ENCODE results near the gene ARMC9. TPM values are rescaled to one million over a fixed set of nuclear protein-coding genes. Genes with fewer than 3 reads are reported as not detected.

Gene ARMC9
- total and polyA plus RNA-seq, 3 donors from 2014 or later, result 35.0 to 49.7 (median 47.5) TPM

DNA sequence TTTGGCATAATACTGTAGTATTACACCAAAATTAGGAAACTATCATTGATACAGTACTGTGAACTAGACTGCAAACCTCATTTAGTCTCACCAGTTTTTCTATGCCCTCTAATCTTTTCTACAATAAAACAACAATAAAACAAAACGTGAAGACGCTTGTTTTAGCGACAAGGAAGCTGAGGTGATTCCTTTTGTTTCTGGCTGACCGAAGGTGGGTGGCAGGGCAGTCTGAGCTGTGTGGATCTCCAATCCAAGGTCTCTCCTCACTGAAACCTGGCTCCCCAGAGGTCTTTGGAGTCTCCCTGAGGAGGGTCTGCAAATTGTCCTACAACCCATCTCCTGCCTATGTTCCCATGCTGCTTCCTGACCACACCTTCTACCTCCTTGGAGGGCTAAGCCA lies 59.3 kb downstream of the ARMC9 start:
- no peak overlapping the region for H3K27ac ChIP-seq
- no peaks in the 10 kb centered on the region for H3K4me1 ChIP-seq
- intact Hi-C loops (cut with DNase I; ENCODE audit: low total_unique reads), result no loop called here
- H3K36me3 ChIP-seq (ENCODE audit: low read depth, missing control alignments), result no peaks in the 10 kb centered on the region
- no peaks in the 10 kb centered on the region for H3K27me3 ChIP-seq
- DNase-seq, result no peak
- 90% methylated on average over 4 of the region's 4 CpGs for WGBS, 2 donors
- H3K4me3 ChIP-seq, result no peak overlapping the region
- no peaks in the 10 kb centered on the region for H3K9me3 ChIP-seq
- no peak for TF ChIP-seq POLR2A (IDR thresholded peaks at IDR 0.05)
- TF ChIP-seq, protein P1, sequence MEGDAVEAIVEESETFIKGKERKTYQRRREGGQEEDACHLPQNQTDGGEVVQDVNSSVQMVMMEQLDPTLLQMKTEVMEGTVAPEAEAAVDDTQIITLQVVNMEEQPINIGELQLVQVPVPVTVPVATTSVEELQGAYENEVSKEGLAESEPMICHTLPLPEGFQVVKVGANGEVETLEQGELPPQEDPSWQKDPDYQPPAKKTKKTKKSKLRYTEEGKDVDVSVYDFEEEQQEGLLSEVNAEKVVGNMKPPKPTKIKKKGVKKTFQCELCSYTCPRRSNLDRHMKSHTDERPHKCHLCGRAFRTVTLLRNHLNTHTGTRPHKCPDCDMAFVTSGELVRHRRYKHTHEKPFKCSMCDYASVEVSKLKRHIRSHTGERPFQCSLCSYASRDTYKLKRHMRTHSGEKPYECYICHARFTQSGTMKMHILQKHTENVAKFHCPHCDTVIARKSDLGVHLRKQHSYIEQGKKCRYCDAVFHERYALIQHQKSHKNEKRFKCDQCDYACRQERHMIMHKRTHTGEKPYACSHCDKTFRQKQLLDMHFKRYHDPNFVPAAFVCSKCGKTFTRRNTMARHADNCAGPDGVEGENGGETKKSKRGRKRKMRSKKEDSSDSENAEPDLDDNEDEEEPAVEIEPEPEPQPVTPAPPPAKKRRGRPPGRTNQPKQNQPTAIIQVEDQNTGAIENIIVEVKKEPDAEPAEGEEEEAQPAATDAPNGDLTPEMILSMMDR (IDR thresholded peaks at IDR 0.05), result no peak

DNA sequence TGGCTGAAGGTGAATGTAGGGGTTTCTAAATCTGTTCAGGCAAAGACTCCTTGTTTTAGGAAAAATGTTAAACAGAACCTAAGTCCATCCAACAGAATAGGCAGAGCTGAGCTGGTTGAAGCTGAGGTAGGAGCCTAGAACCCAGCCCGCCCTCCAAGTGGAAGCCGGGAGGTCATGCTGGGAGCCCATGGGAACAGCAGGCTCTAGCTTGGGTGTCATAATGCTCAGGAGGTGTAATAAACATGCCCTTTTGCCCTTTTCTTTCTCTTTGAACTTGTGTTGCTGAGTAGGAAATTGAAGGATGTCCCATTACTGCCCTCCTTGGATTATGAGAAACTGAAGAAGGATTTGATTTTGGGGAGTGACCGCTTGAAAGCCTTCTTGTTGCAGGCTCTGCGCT lies 60.3 kb downstream of the ARMC9 start:
- no peaks in the 10 kb centered on the region for H3K36me3 ChIP-seq (ENCODE audit: low read depth, missing control alignments)
- WGBS, 2 donors, result 95 to 96% methylated on average over 4 of the region's 4 CpGs

DNA sequence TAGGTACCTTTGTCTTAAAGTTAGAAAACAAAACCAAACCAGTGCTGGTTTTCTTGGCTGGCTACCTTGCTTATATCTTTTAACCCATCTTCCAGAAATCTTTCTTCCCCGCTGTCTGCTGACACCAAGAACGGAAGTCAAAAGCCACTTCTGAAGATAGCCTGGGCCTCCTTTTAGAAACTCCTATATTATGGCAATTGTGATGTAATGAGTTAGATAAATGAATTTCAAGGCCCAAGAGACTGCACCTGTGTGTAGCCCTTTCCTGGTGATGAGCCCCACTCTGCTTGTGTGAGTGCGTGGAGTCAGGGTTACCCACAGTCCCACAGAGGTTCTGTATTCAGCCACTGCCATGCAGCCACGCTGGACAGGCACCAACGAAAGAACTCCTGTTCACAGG lies 60.7 kb downstream of the ARMC9 start:
- H3K9me3 ChIP-seq, result no peaks in the 10 kb centered on the region
- 95 to 98% methylated on average over 5 of the region's 5 CpGs for WGBS, 2 donors
- no peaks in the 10 kb centered on the region for H3K36me3 ChIP-seq (ENCODE audit: low read depth, missing control alignments)
- intact Hi-C loops (cut with DNase I; ENCODE audit: low total_unique reads), result no loop called here
- no peak overlapping the region for H3K4me3 ChIP-seq
- no peaks in the 10 kb centered on the region for H3K27me3 ChIP-seq
- no peak for DNase-seq
- H3K4me1 ChIP-seq, result no peaks in the 10 kb centered on the region
- no peak overlapping the region for H3K27ac ChIP-seq
- TF ChIP-seq, protein P1 (IDR thresholded peaks at IDR 0.05), result no peak
- no peak for TF ChIP-seq POLR2A (IDR thresholded peaks at IDR 0.05)

More for the DNA sequence above, 60.3 kb downstream of the ARMC9 start:
- Histone ChIP-seq H3K4me1 (no peaks in the 10 kb centered on the region), H3K9me3 (no peaks in the 10 kb centered on the region), H3K27me3 (no peaks in the 10 kb centered on the region), H3K4me3 (no peak overlapping the region), H3K27ac (no peak overlapping the region)
- intact Hi-C loops (cut with DNase I; ENCODE audit: low total_unique reads), result no loop called here
- no peak for DNase-seq
- no peak for TF ChIP-seq POLR2A (IDR thresholded peaks at IDR 0.05)
- TF ChIP-seq, protein P1 (IDR thresholded peaks at IDR 0.05), result no peak

DNA sequence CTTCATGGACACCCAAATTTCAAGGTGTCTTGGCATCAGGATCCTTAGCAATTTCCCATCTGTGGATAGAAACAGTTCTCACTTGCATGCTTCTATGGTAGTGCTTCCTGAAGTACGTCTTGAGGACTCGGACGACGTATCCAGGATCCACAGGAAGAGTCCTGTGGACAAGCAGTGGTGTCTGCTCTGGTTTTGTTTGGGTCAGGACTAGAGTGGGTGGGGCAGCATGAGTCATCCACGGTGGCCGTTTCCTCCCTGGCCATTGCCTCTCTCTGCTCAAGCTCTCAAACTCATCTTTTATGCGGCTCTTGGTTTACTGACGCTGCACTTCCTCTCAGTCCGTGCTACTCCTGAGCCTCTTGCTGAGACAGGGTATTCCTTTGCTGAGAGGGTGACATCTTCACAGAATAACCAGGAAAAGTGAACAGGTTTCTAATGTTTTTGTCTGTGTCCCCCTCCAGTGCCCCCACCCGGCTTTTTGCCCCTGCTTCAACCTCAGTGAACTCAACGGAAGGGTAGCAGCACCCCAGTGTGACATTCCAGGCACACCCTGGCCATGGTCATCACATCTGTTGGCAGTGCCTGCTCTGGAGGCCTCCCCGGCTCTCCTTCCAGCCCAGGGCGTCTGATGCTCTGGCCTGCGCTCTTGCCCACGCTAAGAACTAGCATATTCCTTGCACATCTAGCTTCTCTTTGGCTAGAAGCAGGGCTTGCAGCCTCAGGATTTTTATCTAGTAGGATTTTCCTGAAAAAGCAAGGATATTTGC lies 62.2 kb downstream of the ARMC9 start:
- H3K27me3 ChIP-seq, result no peaks in the 10 kb centered on the region
- intact Hi-C loops (cut with DNase I; ENCODE audit: low total_unique reads), result no loop called here
- H3K4me3 ChIP-seq, result no peak overlapping the region
- TF ChIP-seq POLR2A (IDR thresholded peaks at IDR 0.05), result no peak
- TF ChIP-seq, protein P1 (IDR thresholded peaks at IDR 0.05), result no peak
- WGBS, 2 donors, result 87 to 90% methylated on average over 11 to 15 of the region's 15 CpGs
- no peaks in the 10 kb centered on the region for H3K36me3 ChIP-seq (ENCODE audit: low read depth, missing control alignments)
- H3K9me3 ChIP-seq, result no peaks in the 10 kb centered on the region
- H3K4me1 ChIP-seq, result no peaks in the 10 kb centered on the region
- no peak for DNase-seq
- H3K27ac ChIP-seq, result no peak overlapping the region

All from testis (tissue), 3 donors.